ENCODE measurements around the gene PTPRT. TPM values are rescaled to one million over a fixed set of nuclear protein-coding genes. Genes with fewer than 3 reads are reported as not detected.
A peak's percentile ranks its signal among the peaks of the same experiment; 100 is the strongest.

Gene PTPRT
- total and polyA plus RNA-seq, 5 donors, result 0.06 to 0.40 (median 0.20) TPM

DNA sequence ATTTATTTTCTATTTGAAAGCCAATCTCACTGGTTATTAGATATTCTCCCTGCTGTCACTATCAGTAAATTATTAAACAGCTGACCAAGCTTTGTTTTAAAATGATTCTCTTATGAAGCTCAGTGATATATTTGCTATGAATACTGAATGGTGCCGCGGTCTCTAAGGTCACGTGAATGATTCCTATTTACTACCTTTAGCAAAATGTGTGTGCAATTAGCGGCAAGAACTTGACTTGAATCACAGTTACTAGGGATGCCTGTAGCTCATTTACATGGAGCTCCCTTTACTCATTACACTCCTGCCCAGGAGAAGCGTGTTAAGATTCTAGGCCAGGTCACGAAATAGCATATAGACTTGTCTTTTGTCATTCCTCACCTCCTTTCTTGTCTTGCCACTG is 12.4 kb upstream of the PTPRT start:
- H3K27me3 ChIP-seq (ENCODE audit: control insufficient read depth, insufficient read depth), result peaks cover 4% of the 10 kb centered on the region
- WGBS, result 93% methylated on average over 6 of the region's 6 CpGs
- intact Hi-C loops (cut with DNase I), result no loop called here

DNA sequence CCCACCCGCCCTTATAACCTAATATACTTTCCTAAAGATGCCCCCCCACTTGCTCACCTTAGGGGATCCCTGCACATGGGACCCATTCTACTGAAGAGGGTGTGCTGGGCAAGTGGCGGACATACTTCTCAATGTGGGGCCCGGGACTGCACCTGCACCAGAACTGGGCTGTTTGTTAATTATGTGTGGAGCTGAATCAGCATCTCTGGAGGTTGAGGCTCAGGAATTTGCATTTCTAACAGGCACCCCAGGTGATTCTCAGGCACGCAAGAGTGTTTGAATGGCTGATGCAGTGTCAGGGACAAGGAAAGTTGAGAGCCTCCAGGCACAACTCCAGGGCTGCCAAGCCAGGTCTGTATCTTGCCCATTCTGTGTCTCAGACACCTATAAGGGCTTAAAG is 8.9 kb upstream of the PTPRT start:
- no peaks in the 10 kb centered on the region for H3K4me1 ChIP-seq (ENCODE audit: control insufficient read depth, insufficient read depth, low read length)
- WGBS, result 61% methylated on average over 4 of the region's 4 CpGs

More for the DNA sequence above, 12.4 kb upstream of the PTPRT start:
- no peak for DNase-seq
- Histone ChIP-seq H3K27ac (ENCODE audit: low read length) (no peak overlapping the region), H3K4me1 (ENCODE audit: control insufficient read depth, insufficient read depth, low read length) (no peaks in the 10 kb centered on the region), H3K4me3 (ENCODE audit: low read length) (no peak overlapping the region), H3K9me3 (ENCODE audit: control insufficient read depth, low read length) (no peaks in the 10 kb centered on the region)
- no peak for ATAC-seq

DNA sequence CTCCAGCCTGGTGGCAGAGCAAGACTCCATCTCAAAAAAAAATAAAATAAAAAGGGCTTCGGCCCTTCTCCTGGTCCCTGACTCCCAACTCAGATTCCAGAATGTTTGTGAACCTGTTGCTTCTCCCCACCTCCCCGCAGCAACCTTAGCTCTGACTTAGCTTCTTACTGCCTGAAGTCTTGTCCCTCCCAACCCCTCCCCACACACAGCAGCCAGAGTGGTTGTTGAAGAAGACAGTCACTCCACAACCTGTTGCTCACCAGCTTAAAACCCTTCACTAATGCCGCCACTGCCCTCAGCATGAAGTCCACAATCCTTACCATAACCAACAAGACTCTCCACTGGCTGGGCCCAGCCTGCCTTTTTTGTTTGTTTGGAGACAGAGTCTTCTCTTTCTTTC is 6.5 kb upstream of the PTPRT start:
- WGBS, result 91% methylated on average over 3 of the region's 3 CpGs
- Histone ChIP-seq H3K4me3 (ENCODE audit: low read length) (no peak overlapping the region), H3K27me3 (ENCODE audit: control insufficient read depth, insufficient read depth) (no peaks in the 10 kb centered on the region), H3K27ac (ENCODE audit: low read length) (no peak overlapping the region), H3K9me3 (ENCODE audit: control insufficient read depth, low read length) (no peaks in the 10 kb centered on the region), H3K4me1 (ENCODE audit: control insufficient read depth, insufficient read depth, low read length) (no peaks in the 10 kb centered on the region)
- DNase-seq, result no peak
- ATAC-seq, result no peak
- intact Hi-C loops (cut with DNase I), result no loop called here

More for the DNA sequence above, 8.9 kb upstream of the PTPRT start:
- Histone ChIP-seq H3K4me3 (ENCODE audit: low read length) (no peak overlapping the region), H3K9me3 (ENCODE audit: control insufficient read depth, low read length) (no peaks in the 10 kb centered on the region), H3K27ac (ENCODE audit: low read length) (no peak overlapping the region), H3K27me3 (ENCODE audit: control insufficient read depth, insufficient read depth) (peaks cover 4% of the 10 kb centered on the region)
- DNase-seq (no peak), ATAC-seq (no peak)
- intact Hi-C loops (cut with DNase I), result no loop called here

DNA sequence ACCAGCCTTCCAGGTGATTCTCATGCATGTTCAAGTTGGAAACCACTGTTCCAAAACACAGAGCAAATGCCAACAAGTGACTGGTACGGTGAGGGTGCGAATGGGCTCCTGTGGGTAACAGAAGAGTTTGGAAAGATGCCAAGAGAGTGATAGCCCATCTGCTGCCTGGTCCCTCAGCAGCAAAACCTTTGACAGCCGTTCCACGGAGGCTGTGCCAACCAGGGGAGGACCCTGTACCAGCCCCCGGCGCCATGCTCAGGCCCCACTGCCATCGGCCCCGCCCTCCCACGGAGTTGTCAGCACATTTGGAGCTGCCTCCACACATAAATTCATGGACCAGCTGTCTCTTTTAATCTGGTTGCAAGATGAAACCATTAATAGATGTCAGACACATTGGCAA is 4.4 kb upstream of the PTPRT start:
- no peaks in the 10 kb centered on the region for H3K9me3 ChIP-seq (ENCODE audit: control insufficient read depth, low read length)
- H3K4me3 ChIP-seq (ENCODE audit: low read length), result no peak overlapping the region
- peaks cover 1% of the 10 kb centered on the region for H3K4me1 ChIP-seq (ENCODE audit: control insufficient read depth, insufficient read depth, low read length)
- intact Hi-C loops (cut with DNase I), result no loop called here
- 77% methylated on average over 9 of the region's 9 CpGs for WGBS
- DNase-seq (no peak), ATAC-seq (no peak)
- no peaks in the 10 kb centered on the region for H3K27me3 ChIP-seq (ENCODE audit: control insufficient read depth, insufficient read depth)
- no peak overlapping the region for H3K27ac ChIP-seq (ENCODE audit: low read length)

DNA sequence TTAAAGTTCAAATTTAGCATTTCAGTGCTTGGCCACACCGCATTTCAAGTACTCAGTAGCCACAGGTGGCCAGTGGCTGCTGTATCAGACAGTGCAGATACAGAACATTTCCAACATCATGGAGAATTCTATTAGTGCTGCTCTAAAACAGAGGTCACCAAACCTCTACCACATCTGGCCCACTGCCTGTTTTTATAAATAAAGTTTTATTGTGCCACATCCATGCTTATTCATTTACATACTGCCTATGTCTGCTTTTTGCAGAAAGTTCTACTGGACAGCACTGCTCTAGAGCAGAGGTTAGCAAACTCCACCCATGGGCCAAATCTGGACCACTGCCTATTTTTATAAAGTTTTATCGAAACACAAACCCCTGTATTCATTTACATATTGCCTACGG is 3.7 kb upstream of the PTPRT start:
- DNase-seq (no peak), ATAC-seq (no peak)
- Histone ChIP-seq H3K9me3 (ENCODE audit: control insufficient read depth, low read length) (no peaks in the 10 kb centered on the region), H3K27ac (ENCODE audit: low read length) (no peak overlapping the region), H3K4me3 (ENCODE audit: low read length) (no peak overlapping the region), H3K4me1 (ENCODE audit: control insufficient read depth, insufficient read depth, low read length) (peaks cover 2% of the 10 kb centered on the region), H3K27me3 (ENCODE audit: control insufficient read depth, insufficient read depth) (no peaks in the 10 kb centered on the region)
- 90% methylated on average over 3 of the region's 3 CpGs for WGBS
- intact Hi-C loops (cut with DNase I), result no loop called here

DNA sequence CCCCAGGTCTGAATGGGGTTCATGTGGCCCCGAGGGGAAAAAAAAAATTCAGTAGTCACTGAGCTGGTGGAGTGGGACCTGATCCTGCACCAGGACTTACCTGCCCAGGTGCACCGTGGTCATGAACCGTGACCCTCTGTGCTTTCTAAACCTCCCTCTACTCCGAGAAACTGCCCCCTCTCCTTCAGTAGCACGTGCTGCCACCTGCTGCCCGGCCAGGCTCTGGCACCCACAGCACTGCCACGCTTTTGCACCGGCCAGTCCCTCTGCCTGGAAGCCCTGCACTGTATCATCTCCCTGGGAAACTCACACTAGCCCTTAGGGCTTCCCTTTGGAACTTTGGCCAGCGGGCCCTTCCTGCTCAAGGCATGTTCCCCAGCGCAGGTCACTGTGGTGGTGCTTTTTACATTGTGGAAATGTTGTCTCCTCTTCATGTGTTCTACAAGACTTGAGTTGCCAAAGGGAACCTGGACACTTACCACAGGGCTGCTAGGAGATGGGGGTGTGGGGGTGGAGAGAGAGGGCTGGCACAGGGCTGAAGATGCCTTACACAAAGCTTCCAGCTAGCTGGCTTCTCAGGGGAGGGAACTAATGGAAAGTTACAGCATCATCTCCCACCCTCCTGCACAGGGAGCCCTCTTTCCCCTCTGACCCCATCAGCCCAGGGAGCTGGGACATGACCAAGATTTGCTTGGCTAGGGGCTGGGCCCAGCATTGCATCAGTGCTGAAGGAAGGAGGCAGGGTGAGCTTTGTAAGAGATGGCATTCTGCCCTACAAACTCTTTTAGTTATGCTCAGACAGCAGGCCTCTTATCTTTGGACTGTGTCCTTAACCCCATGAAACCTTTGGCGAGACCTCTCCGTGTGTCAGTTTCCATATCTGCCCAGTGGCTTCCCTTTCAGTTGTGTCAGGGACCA is 2.5 kb upstream of the PTPRT start:
- DNase-seq (peak in 1 of 3 donors; percentile 37), ATAC-seq (peak; percentile 43 to 57)
- no peak overlapping the region for H3K4me3 ChIP-seq (ENCODE audit: low read length)
- H3K27me3 ChIP-seq (ENCODE audit: control insufficient read depth, insufficient read depth), result no peaks in the 10 kb centered on the region
- 25% methylated on average over 12 of the region's 12 CpGs for WGBS
- peaks cover 2% of the 10 kb centered on the region for H3K4me1 ChIP-seq (ENCODE audit: control insufficient read depth, insufficient read depth, low read length)
- intact Hi-C loops (cut with DNase I), result no loop called here
- H3K27ac ChIP-seq (ENCODE audit: low read length), result no peak overlapping the region
- H3K9me3 ChIP-seq (ENCODE audit: control insufficient read depth, low read length), result no peaks in the 10 kb centered on the region

DNA sequence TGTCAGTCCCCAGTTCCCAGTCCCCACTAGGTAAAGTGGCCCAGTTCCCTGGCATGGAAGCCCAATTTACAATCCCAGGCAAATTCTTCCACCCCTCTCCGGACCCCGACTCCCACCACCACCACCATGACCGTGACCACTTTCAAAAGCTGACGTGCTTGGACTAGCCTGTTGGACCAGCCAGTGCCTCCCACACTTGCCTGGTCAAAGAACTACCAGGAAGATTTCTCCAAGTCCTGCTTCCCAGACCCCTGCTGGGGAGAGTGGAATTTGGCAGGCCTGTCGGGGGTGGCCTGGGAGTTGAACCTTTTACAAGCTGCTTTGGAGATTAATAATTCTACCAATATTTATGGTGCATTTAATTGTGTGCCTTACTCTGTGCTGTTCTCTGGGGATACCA is 1.4 kb upstream of the PTPRT start:
- ATAC-seq, result no peak

DNA sequence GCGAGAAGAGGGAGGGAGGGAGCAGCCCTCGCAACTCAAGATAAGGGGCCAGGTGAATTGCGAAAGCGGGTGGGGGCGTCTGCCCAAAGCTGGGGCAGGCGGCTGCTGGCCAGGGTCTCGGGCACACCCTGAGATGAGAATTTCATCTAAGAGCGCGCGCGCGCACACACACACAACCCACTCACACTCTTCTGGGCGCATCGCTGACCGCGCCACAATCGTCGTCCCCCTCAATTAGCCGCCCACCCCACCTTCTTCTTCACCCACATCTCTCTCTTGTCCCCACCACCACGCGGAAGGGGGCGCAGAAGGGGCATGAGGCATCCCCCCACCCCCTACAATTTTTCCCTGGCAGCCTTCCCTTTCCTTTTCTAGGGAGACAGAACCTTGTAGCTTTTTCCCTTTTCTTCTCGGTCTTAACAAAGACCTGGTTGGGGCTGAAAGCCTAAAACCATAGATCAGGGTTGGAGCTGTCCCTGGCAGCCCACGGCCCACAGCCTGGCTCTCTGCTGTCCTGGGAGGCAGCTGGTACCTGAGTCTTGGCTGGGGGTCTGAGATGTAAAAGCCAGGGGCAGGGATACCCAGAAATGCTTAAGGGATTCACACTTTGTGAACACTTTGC is 737 bp upstream of the PTPRT start:
- H3K27me3 ChIP-seq (ENCODE audit: control insufficient read depth, insufficient read depth), result no peaks in the 10 kb centered on the region
- DNase-seq, result no peak
- 12% methylated on average over 24 of the region's 24 CpGs for WGBS
- intact Hi-C loops (cut with DNase I), result no loop called here
- H3K4me1 ChIP-seq (ENCODE audit: control insufficient read depth, insufficient read depth, low read length), result peaks cover 2% of the 10 kb centered on the region
- H3K27ac ChIP-seq (ENCODE audit: low read length), result no peak overlapping the region
- H3K9me3 ChIP-seq (ENCODE audit: control insufficient read depth, low read length), result no peaks in the 10 kb centered on the region
- H3K4me3 ChIP-seq (ENCODE audit: low read length), result no peak overlapping the region
- ATAC-seq, result no peak

More for the DNA sequence above, 1.4 kb upstream of the PTPRT start:
- intact Hi-C loops (cut with DNase I), result no loop called here
- Histone ChIP-seq H3K4me3 (ENCODE audit: low read length) (no peak overlapping the region), H3K27ac (ENCODE audit: low read length) (no peak overlapping the region), H3K27me3 (ENCODE audit: control insufficient read depth, insufficient read depth) (no peaks in the 10 kb centered on the region), H3K4me1 (ENCODE audit: control insufficient read depth, insufficient read depth, low read length) (peaks cover 2% of the 10 kb centered on the region), H3K9me3 (ENCODE audit: control insufficient read depth, low read length) (no peaks in the 10 kb centered on the region)
- DNase-seq, result no peak
- 70% methylated on average over 5 of the region's 5 CpGs for WGBS

DNA sequence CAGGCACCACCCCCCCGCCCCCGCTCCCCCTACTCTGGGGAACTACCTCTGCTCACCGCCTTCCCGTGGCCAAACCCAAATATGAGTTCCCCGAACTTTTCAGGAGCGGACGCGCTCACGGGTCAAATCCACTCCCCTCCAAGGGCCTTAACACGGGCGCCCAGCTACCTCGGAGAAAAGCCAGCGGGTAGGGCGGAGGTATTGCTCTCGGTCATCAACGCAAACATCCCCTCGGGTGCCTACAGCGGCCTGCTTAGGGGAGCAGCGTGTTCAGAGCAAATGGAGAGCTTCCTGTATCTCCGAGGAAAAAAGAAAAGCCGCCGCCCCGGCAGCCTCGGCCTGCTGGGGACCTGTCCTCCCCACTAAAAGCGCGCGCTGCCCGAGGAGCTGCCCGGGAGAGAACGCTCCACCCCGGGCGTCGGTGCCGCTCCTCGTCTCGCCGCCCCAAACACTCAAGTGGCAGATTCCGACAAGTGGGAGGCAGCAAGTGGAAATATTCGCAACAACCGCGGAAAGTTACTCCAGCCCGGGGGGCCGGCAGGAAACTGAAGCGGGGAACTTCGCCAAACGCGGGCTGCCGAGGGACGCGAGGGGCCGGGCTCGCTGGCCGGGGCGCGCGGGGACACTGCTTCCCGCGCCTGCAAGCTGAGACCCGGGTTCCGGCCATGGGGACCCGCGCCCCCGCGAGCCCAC is 699 bp downstream of the PTPRT start:
- WGBS, result 1% methylated on average over 64 of the region's 64 CpGs

DNA sequence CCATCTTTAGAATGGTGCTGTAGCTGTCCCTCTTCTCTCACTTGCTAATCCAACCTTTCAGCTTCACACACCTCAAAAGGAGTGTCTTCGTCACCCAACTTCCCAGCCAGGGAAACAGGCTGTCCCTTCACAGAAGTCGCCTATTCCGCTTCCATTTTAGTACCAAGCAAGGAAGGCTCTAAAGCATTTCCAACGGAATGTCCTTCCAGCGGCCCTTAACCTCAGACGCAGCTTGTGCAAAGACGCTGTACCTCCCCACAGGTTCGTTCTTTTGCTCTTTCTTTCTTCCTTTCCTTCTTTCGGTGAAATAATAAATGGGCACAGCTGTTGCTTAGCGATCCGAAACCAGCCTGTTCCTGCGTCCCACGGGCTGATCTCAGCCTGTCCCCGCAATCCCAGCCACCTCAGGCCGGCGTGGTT is 1.5 kb downstream of the PTPRT start:
- intact Hi-C loops (cut with DNase I), result loop anchor here in 3 of 4 donors (5.0 to 10.0 kb wide), 2 partner anchors 1451 to 1453 kb away; no protein-coding TSS in a partner anchor
- Histone ChIP-seq H3K27ac (ENCODE audit: low read length) (no peak overlapping the region), H3K27me3 (ENCODE audit: control insufficient read depth, insufficient read depth) (no peaks in the 10 kb centered on the region), H3K4me3 (ENCODE audit: low read length) (no peak overlapping the region), H3K4me1 (ENCODE audit: control insufficient read depth, insufficient read depth, low read length) (peaks cover 2% of the 10 kb centered on the region), H3K9me3 (ENCODE audit: control insufficient read depth, low read length) (no peaks in the 10 kb centered on the region)
- DNase-seq (no peak), ATAC-seq (no peak)
- 3% methylated on average over 16 of the region's 16 CpGs for WGBS

More for the DNA sequence above, 699 bp downstream of the PTPRT start:
- ATAC-seq (no peak), DNase-seq (peak in 1 of 3 donors; percentile 51)
- Histone ChIP-seq H3K9me3 (ENCODE audit: control insufficient read depth, low read length) (no peaks in the 10 kb centered on the region), H3K4me3 (ENCODE audit: low read length) (no peak overlapping the region), H3K27me3 (ENCODE audit: control insufficient read depth, insufficient read depth) (no peaks in the 10 kb centered on the region), H3K27ac (ENCODE audit: low read length) (no peak overlapping the region), H3K4me1 (ENCODE audit: control insufficient read depth, insufficient read depth, low read length) (peaks cover 2% of the 10 kb centered on the region)
- intact Hi-C loops (cut with DNase I), result loop anchor here in 3 of 4 donors (5.0 to 10.0 kb wide), 2 partner anchors 1452 to 1454 kb away; no protein-coding TSS in a partner anchor
